HCT116 (cell line): Measurements from ENCODE around the gene C1orf56. TPM values are rescaled to one million over a fixed set of nuclear protein-coding genes. Genes with fewer than 3 reads are reported as not detected.

Experiments used
- ATAC-seq: fragments of 200-7000 bp; cut with Tn5 transposase; 2 replicates; pipeline ENCODE4 v1.9.1; 2020; ENCODE audit warnings: mild to moderate bottlenecking, moderate library complexity
- BruUV-seq: library from RNA; stranded (reverse); fragments of 400-500 nt; replicated peaks from 2 replicates; lab custom pipeline; 2021; lab: Mats Ljungman, UMichigan
- CTCF ChIA-PET: fragments of 300-600 bp; sonication (Branson Sonifier 250); formaldehyde crosslinking; loops from one replicate; lab custom pipeline; 2021; ENCODE audit warnings: antibody characterized with exemption; lab: Charles Lee
- POLR2A ChIA-PET: fragments of 300-600, 350-600 bp; sonication (Branson Sonifier 250); formaldehyde crosslinking; loops from one replicate; lab custom pipeline; 2021; ENCODE audit warnings: antibody characterized with exemption; lab: Charles Lee
- RAD21 ChIA-PET, 2 experiments: fragments of 300-600 bp; sonication (Branson Sonifier 250); formaldehyde crosslinking; loops; one replicate each; lab custom pipeline; 2023; ENCODE audit warnings: low total read pairs in 2 of 2; ENCODE audit not compliant: uncharacterized antibody in 2 of 2, unreplicated experiment in 2 of 2, low non-redundant PET in 1 of 2; lab: Charles Lee
- DNase-seq: peaks from one replicate; pipeline ENCODE4 v3.0.0-alpha.2; 2010; ENCODE audit warnings: low read depth, low spot score
- H2AFZ ChIP-seq: fragments of 200-600 bp; shearing (Covaris generic), sonication (generic); 2 replicates; pipeline ENCODE4 v1.6.1; 2017; ENCODE audit warnings: low read depth, mixed run types, mixed read lengths, antibody characterized with exemption, low read length; ENCODE audit not compliant: poor library complexity, severe bottlenecking
- H3K27ac ChIP-seq: 2 replicates; pipeline ENCODE4 v1.5.1; 2012; ENCODE audit warnings: low read depth, low read length
- H3K27me3 ChIP-seq: fragments of 200-600 bp; sonication (generic); 2 replicates; pipeline ENCODE4 v1.6.1; 2016; ENCODE audit warnings: mixed run types, low read length, mixed read lengths; ENCODE audit not compliant: insufficient read depth
- H3K36me3 ChIP-seq, 2 experiments: fragments of 200-500 bp in 1 of 2; fragments of 200-600 bp in 1 of 2; sonication (Bioruptor generic) in 1 of 2; sonication (generic) in 1 of 2; 2 replicates each; pipeline versions ENCODE4 v1.5.1 to v1.6.1; 2014 to 2016; ENCODE audit warnings: low read length in 2 of 2, inconsistent platforms in 1 of 2, mixed read lengths in 1 of 2, mixed run types in 1 of 2; ENCODE audit not compliant: insufficient read depth in 2 of 2, control insufficient read depth in 1 of 2
- H3K4me1 ChIP-seq, 2 experiments: fragments of 200-600 bp in 1 of 2; sonication (generic) in 1 of 2; 2 replicates each; pipeline versions ENCODE4 v1.5.1 to v1.6.1; 2012 to 2017; ENCODE audit warnings: low read length in 2 of 2, inconsistent platforms in 1 of 2, mild to moderate bottlenecking in 1 of 2, mixed read lengths in 1 of 2, mixed run types in 1 of 2, moderate library complexity in 1 of 2; ENCODE audit not compliant: insufficient read depth in 2 of 2, control insufficient read depth in 1 of 2
- H3K4me2 ChIP-seq: fragments of 200-600 bp; sonication (generic); 2 replicates; pipeline ENCODE4 v1.6.1; 2017; ENCODE audit warnings: mixed run types, low read length, mixed read lengths
- H3K4me3 ChIP-seq, 2 experiments: fragments of 200-600 bp in 1 of 2; sonication (generic) in 1 of 2; replicated peaks in 1 of 2; 2 replicates each; pipeline ENCODE4 v1.5.1; 2011 to 2016; ENCODE audit warnings: low read length in 2 of 2, control low read depth in 1 of 2, low read depth in 1 of 2, mild to moderate bottlenecking in 1 of 2, mixed read lengths in 1 of 2, mixed run types in 1 of 2
- H3K79me2 ChIP-seq: fragments of 200-600 bp; sonication (generic); 2 replicates; pipeline ENCODE4 v1.6.1; 2017; ENCODE audit warnings: mild to moderate bottlenecking, mixed run types, low read length, moderate library complexity, mixed read lengths; ENCODE audit not compliant: insufficient read depth
- H3K9ac ChIP-seq: fragments of 200-600 bp; sonication (generic); 2 replicates; pipeline ENCODE4 v1.6.1; 2016; ENCODE audit warnings: low read length, mixed read lengths
- H3K9me2 ChIP-seq: fragments of 200-600 bp; sonication (generic), shearing (Covaris generic); 2 replicates; pipeline ENCODE4 v1.6.1; 2017; ENCODE audit warnings: mixed run types, mild to moderate bottlenecking, moderate library complexity; ENCODE audit not compliant: insufficient read depth
- H3K9me3 ChIP-seq, 2 experiments: fragments of 200-500 bp in 1 of 2; fragments of 200-600 bp in 1 of 2; sonication (Bioruptor generic) in 1 of 2; sonication (generic) in 1 of 2; 2 replicates each; pipeline ENCODE4 v1.6.1; 2014 to 2017; ENCODE audit warnings: low read length in 2 of 2, mixed read lengths in 2 of 2, inconsistent platforms in 1 of 2, low read depth in 1 of 2, mild to moderate bottlenecking in 1 of 2, mixed run types in 1 of 2, moderate library complexity in 1 of 2; ENCODE audit not compliant: control insufficient read depth in 1 of 2, insufficient read depth in 1 of 2
- H4K20me1 ChIP-seq: fragments of 200-600 bp; sonication (generic), shearing (Covaris generic); 2 replicates; pipeline ENCODE4 v1.6.1; 2017; ENCODE audit warnings: mixed run types, mild to moderate bottlenecking, moderate library complexity; ENCODE audit not compliant: insufficient read depth
- CBX3 ChIP-seq: IDR thresholded peaks from 2 replicates; pipeline ENCODE4 v1.6.1; 2012; ENCODE audit warnings: low read depth
- CTCF ChIP-seq, 3 experiments: fragments of 200-600 bp in 1 of 3; sonication (generic) in 1 of 3; IDR thresholded peaks in 2 of 3; conservative IDR thresholded peaks in 1 of 3; 2 replicates each; pipeline ENCODE4 v1.5.1; 2012 to 2017; ENCODE audit warnings: low read depth in 2 of 3, low read length in 2 of 3, antibody characterized with exemption in 1 of 3, borderline replicate concordance in 1 of 3, control low read depth in 1 of 3, mild to moderate bottlenecking in 1 of 3, mixed read lengths in 1 of 3, mixed run types in 1 of 3, moderate library complexity in 1 of 3; ENCODE audit not compliant: insufficient read depth in 1 of 3
- EGR1 ChIP-seq: IDR thresholded peaks from 2 replicates; pipeline ENCODE4 v1.6.1; 2012; ENCODE audit warnings: low read depth
- EZH2 ChIP-seq: fragments of 200-600 bp; sonication (generic); IDR thresholded peaks from 2 replicates; pipeline ENCODE4 v1.6.1; 2017; ENCODE audit warnings: antibody characterized with exemption, mixed run types
- EZH2phosphoT487 ChIP-seq: fragments of 200-600 bp; IDR thresholded peaks from 2 replicates; pipeline ENCODE4 v1.6.1; 2018; ENCODE audit warnings: antibody characterized with exemption, borderline replicate concordance
- JUND ChIP-seq: IDR thresholded peaks from 2 replicates; pipeline ENCODE4 v1.6.1; 2012
- POLR2A ChIP-seq: IDR thresholded peaks from 2 replicates; pipeline ENCODE4 v1.7.0; 2011; ENCODE audit warnings: borderline replicate concordance; ENCODE audit not compliant: insufficient read depth, insufficient read length; ENCODE audit errors: extremely low read depth
- POLR2AphosphoS5 ChIP-seq: IDR thresholded peaks from 2 replicates; pipeline ENCODE4 v1.6.1; 2011; ENCODE audit warnings: mild to moderate bottlenecking, low read depth, low read length, moderate library complexity
- RAD21 ChIP-seq: IDR thresholded peaks from 2 replicates; pipeline ENCODE4 v1.6.1; 2012; ENCODE audit warnings: low read depth, mild to moderate bottlenecking
- SP1 ChIP-seq: IDR thresholded peaks from 2 replicates; pipeline ENCODE4 v1.6.1; 2012; ENCODE audit warnings: low read depth
- SRF ChIP-seq: IDR thresholded peaks from 2 replicates; pipeline ENCODE4 v1.6.1; 2012; ENCODE audit warnings: low read depth
- TCF7L2 ChIP-seq: IDR thresholded peaks from 2 replicates; pipeline ENCODE4 v1.7.0; 2011; ENCODE audit warnings: borderline replicate concordance, inconsistent platforms; ENCODE audit not compliant: insufficient read depth, insufficient read length; ENCODE audit errors: extremely low read depth
- ZFX ChIP-seq: fragments of 450-650 bp; IDR thresholded peaks from 2 replicates; pipeline ENCODE4 v1.6.1; 2017
- intact Hi-C: fragments of 100-400 bp; cut with micrococcal nuclease; formaldehyde crosslinking; loops from 2 replicates; pipeline ENCODE4 v1.10.0; 2022
- total RNA-seq: library from RNA; stranded (reverse); gene quantifications from one replicate; pipeline ENCODE4 v1.2.1, GENCODE V29; 2021; ENCODE audit not compliant: unreplicated experiment

The C1orf56 gene
- total RNA-seq, 1 experiment from 2014 or later = not detected

GRCh38 chr1:151024540-151025146 is 22.9 kb upstream of the C1orf56 start:
- DNase-seq = peak; percentile 46
- TF ChIP-seq CTCF (IDR thresholded peaks at IDR 0.05 in 2 of 3, conservative IDR thresholded peaks at IDR 0.05 in 1 of 3; ENCODE audit: borderline replicate concordance in 1 of 3, insufficient read depth in 1 of 3, low read depth in 2 of 3, low read length in 2 of 3) (peak; percentile 67 to 75 (median 74)), SRF (no peak), RAD21 (peak; percentile 81), TCF7L2 (no peak)
- TF ChIP-seq, all 23 proteins: peak for 2
- Histone ChIP-seq H3K4me1 (no peaks in the 10 kb centered on the region), H3K9ac (no peak overlapping the region), H4K20me1 (no peaks in the 10 kb centered on the region), H3K9me3 (no peaks in the 10 kb centered on the region), H2AFZ (no peak overlapping the region), H3K27me3 (no peaks in the 10 kb centered on the region), H3K27ac (no peak overlapping the region), H3K4me2 (no peak overlapping the region), H3K4me3 (no peak overlapping the region), H3K79me2 (no peaks in the 10 kb centered on the region), H3K9me2 (no peaks in the 10 kb centered on the region), H3K36me3 (peaks cover 9 to 10% of the 10 kb centered on the region in 2 experiments; a peak in 2 of 4 replicates)
- ATAC-seq = peak; percentile 99
- ChIA-PET POLR2A (no interaction called here), CTCF (interaction anchor here (0.6 to 2.0 kb wide), 8 partner anchors 18 to 685 kb away, joined by 3 to 6 read pairs (median 4); partner anchors contain the start of genes MINDY1 and ZNF687), RAD21 (interaction anchor here in 1 of 2 experiments (0.8 kb wide), 1 partner anchor 75 kb away, joined by 3 read pairs; no protein-coding TSS in a partner anchor)
- no TSS peak for BruUV-seq
- intact Hi-C loops = loop anchor here (1.0 to 10.0 kb wide), 3 partner anchors 33 to 220 kb away; partner anchors contain the start of genes CDC42SE1 and TNFAIP8L2

- intact Hi-C loops = loop anchor here (10.0 kb wide), 1 partner anchor 218 kb away; no protein-coding TSS in a partner anchor
- RAD21 ChIA-PET = no interaction called here
- CTCF ChIA-PET = no interaction called here
Measured at GRCh38 chr1:151026460-151026859, 21.1 kb upstream of the C1orf56 start.

More at GRCh38 chr1:151026460-151026859, 21.1 kb upstream of the C1orf56 start:
- H2AFZ ChIP-seq = no peak overlapping the region
- no TSS peak for BruUV-seq
- no peak overlapping the region for H3K4me2 ChIP-seq
- peaks cover 10 to 13% of the 10 kb centered on the region in 2 experiments; a peak in 2 of 4 replicates for H3K36me3 ChIP-seq
- H4K20me1 ChIP-seq = no peaks in the 10 kb centered on the region
- DNase-seq (no peak), ATAC-seq (no peak)
- no peaks in the 10 kb centered on the region for H3K79me2 ChIP-seq
- no peak overlapping the region for H3K9ac ChIP-seq
- POLR2A ChIA-PET = no interaction called here
- H3K4me3 ChIP-seq = no peak overlapping the region
- no peaks in the 10 kb centered on the region for H3K9me2 ChIP-seq
- TF ChIP-seq SRF (no peak), POLR2AphosphoS5 (no peak), EZH2 (no peak), RAD21 (no peak), EZH2phosphoT487 (no peak), EGR1 (no peak), CBX3 (no peak), ZFX (no peak), TCF7L2 (no peak), SP1 (no peak), JUND (no peak), POLR2A (no peak)
- no peaks in the 10 kb centered on the region for H3K4me1 ChIP-seq
- H3K27me3 ChIP-seq = no peaks in the 10 kb centered on the region
- H3K9me3 ChIP-seq = no peaks in the 10 kb centered on the region
- H3K27ac ChIP-seq = no peak overlapping the region
